NCI-H1694 (cell line): ENCODE results near the gene FZD4.
"Not testable (repeated sequence)": the region's sequence is repeated elsewhere in the genome, so short reads cannot be mapped to it uniquely, and the experiment has no call there.

Source experiments
- DNase-seq: peaks from one replicate; lab custom pipeline; 2025; lab: John Stamatoyannopoulos, UW

The FZD4 gene

GRCh38 chr11:86955361-86956120 is at the start of gene FZD4:
Gene FZD4 (minus strand): TSS chr11:86955395. CDS start chr11:86955085, 310 bp downstream.
- peak; percentile 33 for DNase-seq

GRCh38 chr11:87004281-87004680 is 49.1 kb upstream of the FZD4 start:
- not testable (repeated sequence) for DNase-seq

- DNase-seq, result no peak
Observed at GRCh38 chr11:87002918-87003317, 47.7 kb upstream of the FZD4 start.

GRCh38 chr11:86999859-87000753 is 44.9 kb upstream of the FZD4 start:
- DNase-seq, result no peak

- DNase-seq, result no peak
Observed at GRCh38 chr11:86999388-86999787, 44.2 kb upstream of the FZD4 start.

- DNase-seq, result no peak
Observed at GRCh38 chr11:86996953-86997570, 41.9 kb upstream of the FZD4 start.

GRCh38 chr11:86993031-86993430 is 37.8 kb upstream of the FZD4 start:
- no peak for DNase-seq

- DNase-seq, result not testable (repeated sequence)
Observed at GRCh38 chr11:86992340-86992739, 37.1 kb upstream of the FZD4 start.

- no peak for DNase-seq
Observed at GRCh38 chr11:86991341-86991740, 36.1 kb upstream of the FZD4 start.

- no peak for DNase-seq
Observed at GRCh38 chr11:86990515-86990914, 35.3 kb upstream of the FZD4 start.

GRCh38 chr11:86990031-86990430 is 34.8 kb upstream of the FZD4 start:
- no peak for DNase-seq

GRCh38 chr11:86988351-86988881 is 33.2 kb upstream of the FZD4 start:
- no peak for DNase-seq

- DNase-seq, result no peak
Observed at GRCh38 chr11:86987679-86988078, 32.5 kb upstream of the FZD4 start.

- DNase-seq, result no peak
Observed at GRCh38 chr11:86984701-86985100, 29.5 kb upstream of the FZD4 start.

- no peak for DNase-seq
Observed at GRCh38 chr11:86983021-86983488, 27.9 kb upstream of the FZD4 start.

GRCh38 chr11:86981777-86982540 is 26.8 kb upstream of the FZD4 start:
- DNase-seq, result no peak

GRCh38 chr11:86980086-86980796 is 25.0 kb upstream of the FZD4 start:
- DNase-seq, result no peak

GRCh38 chr11:86978756-86979608 is 23.8 kb upstream of the FZD4 start:
- peak; percentile 25 for DNase-seq

GRCh38 chr11:86978247-86978646 is 23.1 kb upstream of the FZD4 start:
- DNase-seq, result no peak
